Peyer's patch (tissue), 4 donors: Measurements from ENCODE around the gene PHYKPL.
A peak's percentile ranks its signal among the peaks of the same experiment; 100 is the strongest.

Source experiments
- CTCF ChIP-seq, 6 experiments: fragments of 450-650 bp in 4 of 6; fragments of 200-600 bp in 2 of 6; sonication (generic) in 1 of 6; IDR thresholded peaks; one replicate each; pipeline ENCODE4 v1.5.1; 2017 to 2019; ENCODE audit warnings: antibody characterized with exemption in 6 of 6, mild to moderate bottlenecking in 3 of 6, moderate library complexity in 1 of 6
- POLR2A ChIP-seq, 2 donors: fragments of 450-650 bp; IDR thresholded peaks; one replicate each; pipeline ENCODE4 v1.5.1; 2017; ENCODE audit warnings: antibody characterized with exemption in 2 of 2, mild to moderate bottlenecking in 2 of 2, moderate library complexity in 2 of 2

- peak in 1 of 6 experiments; percentile 6 for TF ChIP-seq CTCF (IDR thresholded peaks at IDR 0.05)
- peak; percentile 48 to 55 for TF ChIP-seq POLR2A (IDR thresholded peaks at IDR 0.05)
Measured at GRCh38 chr5:178232124-178232919, at the start of gene PHYKPL.
